Ovary (tissue), 9 donors: Measurements from ENCODE around the gene TPK1. TPM values are rescaled to one million over a fixed set of nuclear protein-coding genes. Genes with fewer than 3 reads are reported as not detected.

ENCODE experiments used
- DNase-seq, 5 donors: peaks; one replicate each; pipeline ENCODE4 v3.0.0-alpha.2; 2019 to 2020
- H3K27ac ChIP-seq, 2 donors: fragments of 200-600 bp; one replicate each; pipeline versions ENCODE4 v1.5.1 to v1.8.0; 2019 to 2022
- H3K27me3 ChIP-seq: fragments of 200-600 bp; one replicate; pipeline ENCODE4 v1.8.0; 2022
- H3K36me3 ChIP-seq: fragments of 200-600 bp; sonication (generic); one replicate; pipeline ENCODE4 v1.5.1; 2019
- H3K4me1 ChIP-seq: one replicate; pipeline ENCODE4 v1.8.1; 2013; ENCODE audit warnings: mild to moderate bottlenecking, moderate library complexity; ENCODE audit not compliant: insufficient read depth
- H3K4me3 ChIP-seq: fragments of 200-600 bp; sonication (generic); one replicate; pipeline ENCODE4 v1.5.1; 2017
- H3K9me3 ChIP-seq, 2 donors: fragments of 200-600 bp in 1 of 2; sonication (generic) in 1 of 2; one replicate each; pipeline versions ENCODE4 v1.5.1 to v1.8.1; 2013 to 2019; ENCODE audit warnings: mild to moderate bottlenecking in 1 of 2, moderate library complexity in 1 of 2
- EP300 ChIP-seq: sonication (generic); formaldehyde crosslinking; IDR thresholded peaks from one replicate; pipeline ENCODE4 v1.6.1; 2017; ENCODE audit warnings: antibody characterized with exemption
- POLR2A ChIP-seq: fragments of 450-650 bp; IDR thresholded peaks from one replicate; pipeline ENCODE4 v1.6.1; 2017; ENCODE audit warnings: antibody characterized with exemption, mild to moderate bottlenecking, moderate library complexity
- WGBS, 3 donors: extraction: QIAGEN DNeasy Blood & Tissue Kit in 1 of 3; methylation state at CpG; one replicate each; pipeline versions ENCODE4 v1.1.5 to v1.1.7; 2013 to 2017; 5-methylcytosine and 5-hydroxymethylcytosine counted together
- intact Hi-C, 4 donors: fragments of 100-400 bp; cut with DNase I; formaldehyde crosslinking; loops; one replicate each; pipeline versions ENCODE4 v1.11.0 to v1.15.1; 2022 to 2023
- polyA plus RNA-seq, 2 donors: library from polyadenylated mRNA; stranded (reverse); fragments of 200-250 nt in 1 of 2; fragments of 350-450 nt in 1 of 2; fragmentation: Illumina TruSeq in 1 of 2; extraction: RNeasy Lipid Tissue Mini Kit (QIAGEN cat#74804) in 1 of 2; gene quantifications; one replicate each; pipeline ENCODE4 v1.2.3, GENCODE V29; 2013 to 2014
- total RNA-seq, 7 donors: library from RNA; depleted of rRNA in 2 of 7; stranded (reverse); fragments of >200 nt in 2 of 7; fragmentation: NEBNext Ultra II Directional in 3 of 7; extraction: Animal tissue kit (Norgen Biotek cat#: 25700) in 3 of 7; gene quantifications; one replicate each; pipeline versions ENCODE4 v1.1.0 to v1.2.4, GENCODE V29; 2016 to 2023
- TF ChIP-seq, protein P1 (sequence below), 3 donors: fragments of 450-650 bp in 2 of 3; fragments of 200-600 bp in 1 of 3; IDR thresholded peaks; one replicate each; pipeline versions ENCODE4 v1.5.1 to v1.8.0; 2016 to 2022; ENCODE audit warnings: antibody characterized with exemption in 3 of 3, mild to moderate bottlenecking in 1 of 3
- donor health status: DM: no; HTN: no; CAD: no; lungs with moderate emphysema.
- donor health status: DM: no; HTN: no; CAD: no.
- donor health status: Bipolar disorder and iron deficiency.
- donor health status: DM: yes; HTN: yes; CAD: no.
- donor health status: DM: no; HTN: no; CAD: no.
- donor health status: DM: yes; HTN: yes; CAD: no.

Gene TPK1
- total and polyA plus RNA-seq, 9 donors: 3.2 to 13.1 (median 4.6) TPM

DNA sequence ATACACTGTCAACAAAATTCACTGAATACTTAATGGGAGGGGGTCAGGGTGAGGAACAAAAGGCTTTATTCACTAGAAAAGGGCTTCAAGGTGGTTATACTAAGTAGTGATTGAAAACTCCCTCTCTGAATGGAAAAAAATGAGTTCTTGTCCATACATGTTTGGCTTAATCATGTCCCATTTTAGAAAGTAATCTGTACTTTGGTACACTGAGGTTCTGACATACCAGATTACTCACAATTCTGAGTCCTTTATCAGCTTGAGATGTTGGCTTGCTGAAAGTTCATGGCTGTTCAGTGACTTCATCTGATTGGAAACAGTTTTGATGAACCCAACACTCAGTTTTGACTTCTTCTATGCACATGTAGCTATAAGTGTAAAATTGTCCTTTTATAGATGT lies 419.5 kb downstream of the TPK1 start:
- H3K27ac ChIP-seq: no peak overlapping the region
- H3K27me3 ChIP-seq: no peaks in the 10 kb centered on the region
- H3K36me3 ChIP-seq: no peaks in the 10 kb centered on the region
- H3K4me3 ChIP-seq: no peak overlapping the region
- intact Hi-C loops: no loop called here
- H3K9me3 ChIP-seq: no peaks in the 10 kb centered on the region
- TF ChIP-seq EP300 (no peak), POLR2A (no peak)
- TF ChIP-seq, protein P1, sequence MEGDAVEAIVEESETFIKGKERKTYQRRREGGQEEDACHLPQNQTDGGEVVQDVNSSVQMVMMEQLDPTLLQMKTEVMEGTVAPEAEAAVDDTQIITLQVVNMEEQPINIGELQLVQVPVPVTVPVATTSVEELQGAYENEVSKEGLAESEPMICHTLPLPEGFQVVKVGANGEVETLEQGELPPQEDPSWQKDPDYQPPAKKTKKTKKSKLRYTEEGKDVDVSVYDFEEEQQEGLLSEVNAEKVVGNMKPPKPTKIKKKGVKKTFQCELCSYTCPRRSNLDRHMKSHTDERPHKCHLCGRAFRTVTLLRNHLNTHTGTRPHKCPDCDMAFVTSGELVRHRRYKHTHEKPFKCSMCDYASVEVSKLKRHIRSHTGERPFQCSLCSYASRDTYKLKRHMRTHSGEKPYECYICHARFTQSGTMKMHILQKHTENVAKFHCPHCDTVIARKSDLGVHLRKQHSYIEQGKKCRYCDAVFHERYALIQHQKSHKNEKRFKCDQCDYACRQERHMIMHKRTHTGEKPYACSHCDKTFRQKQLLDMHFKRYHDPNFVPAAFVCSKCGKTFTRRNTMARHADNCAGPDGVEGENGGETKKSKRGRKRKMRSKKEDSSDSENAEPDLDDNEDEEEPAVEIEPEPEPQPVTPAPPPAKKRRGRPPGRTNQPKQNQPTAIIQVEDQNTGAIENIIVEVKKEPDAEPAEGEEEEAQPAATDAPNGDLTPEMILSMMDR (IDR thresholded peaks at IDR 0.05): no peak
- DNase-seq: no peak
- no peaks in the 10 kb centered on the region for H3K4me1 ChIP-seq

DNA sequence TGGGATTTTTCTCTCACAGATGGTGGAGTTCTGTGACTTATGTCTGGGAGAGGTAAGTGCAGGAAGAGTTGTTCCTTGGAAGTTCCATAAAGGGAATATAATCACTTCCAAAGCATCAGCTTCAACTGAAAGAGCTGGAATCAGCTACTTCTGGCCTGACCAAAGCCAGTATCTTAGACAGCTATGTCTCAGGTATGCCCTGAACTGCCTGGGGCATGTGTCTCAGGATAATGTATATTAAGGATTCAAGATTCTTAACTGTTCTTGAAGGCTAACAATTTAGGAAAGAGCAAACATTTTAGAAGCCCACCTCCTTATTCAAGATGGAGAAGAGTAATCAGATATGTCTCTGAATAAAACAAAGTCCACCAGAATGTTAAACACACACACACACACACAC lies 420.0 kb downstream of the TPK1 start:
- TF ChIP-seq POLR2A (no peak), EP300 (no peak)
- TF ChIP-seq, protein P1 (IDR thresholded peaks at IDR 0.05): no peak
- Histone ChIP-seq H3K9me3 (no peaks in the 10 kb centered on the region), H3K27ac (no peak overlapping the region), H3K4me3 (no peak overlapping the region), H3K4me1 (no peaks in the 10 kb centered on the region), H3K27me3 (no peaks in the 10 kb centered on the region), H3K36me3 (no peaks in the 10 kb centered on the region)
- intact Hi-C loops: no loop called here
- DNase-seq: no peak

DNA sequence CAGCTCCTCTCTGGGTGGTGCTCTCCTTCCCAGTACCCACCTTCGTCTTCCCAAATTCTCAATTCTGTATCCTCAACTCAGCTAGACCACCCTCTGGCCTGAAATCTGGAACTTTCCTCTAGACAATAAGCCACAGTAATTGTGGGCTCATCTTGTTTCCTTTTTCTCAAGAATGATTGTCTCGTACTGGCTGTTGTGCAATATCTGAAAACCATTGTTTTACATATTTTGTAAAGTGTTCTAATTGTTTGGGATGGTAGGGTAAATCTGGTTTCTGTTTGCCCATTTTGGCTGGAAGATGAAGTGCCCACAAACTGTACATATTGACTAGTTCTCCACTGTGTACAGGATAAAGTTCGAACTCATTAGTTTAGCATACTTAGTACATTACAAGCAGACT lies 421.0 kb downstream of the TPK1 start:
- H3K4me3 ChIP-seq: no peak overlapping the region
- H3K36me3 ChIP-seq: no peaks in the 10 kb centered on the region
- TF ChIP-seq EP300 (no peak), POLR2A (no peak)
- TF ChIP-seq, protein P1 (IDR thresholded peaks at IDR 0.05): no peak
- DNase-seq: no peak
- intact Hi-C loops: no loop called here
- H3K27me3 ChIP-seq: no peaks in the 10 kb centered on the region
- H3K27ac ChIP-seq: no peak overlapping the region
- H3K9me3 ChIP-seq: no peaks in the 10 kb centered on the region
- WGBS, 3 donors: 47 to 85% (median 76%) methylated on average over 3 of the region's 3 CpGs
- no peaks in the 10 kb centered on the region for H3K4me1 ChIP-seq

DNA sequence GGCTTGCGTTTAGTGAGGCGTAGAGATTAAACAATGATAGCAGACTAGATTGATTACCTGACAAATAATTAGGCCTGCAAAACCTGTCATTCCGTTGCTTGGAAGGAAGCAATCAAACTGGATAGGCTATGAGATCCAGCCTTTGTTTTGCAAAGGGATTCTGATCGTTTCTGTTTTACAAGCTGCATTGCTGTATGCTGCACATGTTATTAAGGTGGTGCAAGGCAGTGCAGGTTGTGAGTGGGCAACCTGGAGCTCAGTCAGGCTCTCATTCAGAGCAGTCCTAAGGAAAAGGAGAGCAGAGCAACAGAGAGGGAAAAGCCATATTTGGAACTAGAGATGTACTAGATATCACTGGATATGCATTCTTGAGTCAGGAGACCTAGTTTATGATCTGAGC lies 425.4 kb downstream of the TPK1 start:
- no peak for DNase-seq
- Histone ChIP-seq H3K27ac (no peak overlapping the region), H3K27me3 (no peaks in the 10 kb centered on the region), H3K36me3 (no peaks in the 10 kb centered on the region), H3K4me1 (no peaks in the 10 kb centered on the region), H3K9me3 (no peaks in the 10 kb centered on the region), H3K4me3 (no peak overlapping the region)
- 38 to 57% (median 54%) methylated on average over 4 of the region's 4 CpGs for WGBS, 3 donors
- intact Hi-C loops: no loop called here
- TF ChIP-seq EP300 (no peak), POLR2A (no peak)
- TF ChIP-seq, protein P1 (IDR thresholded peaks at IDR 0.05): no peak

DNA sequence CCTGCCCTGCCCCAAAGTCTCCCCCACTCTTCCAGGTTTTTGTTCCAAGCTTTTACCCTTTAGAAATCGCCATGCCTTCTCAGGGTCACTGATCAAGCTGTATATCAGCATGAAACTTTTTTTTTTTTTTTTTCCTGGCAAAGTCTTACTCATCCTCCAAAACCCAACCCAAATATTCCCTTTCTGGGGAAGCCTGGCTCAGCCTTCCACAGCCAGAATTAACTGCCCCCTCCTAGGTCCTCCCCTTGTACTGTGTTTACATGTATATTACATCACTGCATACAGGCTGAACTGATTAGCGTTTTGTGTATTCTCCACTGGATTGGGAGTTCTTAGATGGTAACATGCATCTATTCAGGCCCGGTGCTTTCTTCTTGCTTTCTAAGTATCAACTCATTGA lies 427.7 kb downstream of the TPK1 start:
- H3K4me3 ChIP-seq: no peak overlapping the region
- no peaks in the 10 kb centered on the region for H3K36me3 ChIP-seq
- TF ChIP-seq EP300: no peak
- no peak for TF ChIP-seq POLR2A
- TF ChIP-seq, protein P1 (IDR thresholded peaks at IDR 0.05): no peak
- no peaks in the 10 kb centered on the region for H3K9me3 ChIP-seq
- no peak for DNase-seq
- no peaks in the 10 kb centered on the region for H3K27me3 ChIP-seq
- intact Hi-C loops: no loop called here
- no peak overlapping the region for H3K27ac ChIP-seq
- WGBS, 3 donors: 47 to 48% (median 48%) methylated on average over 3 of the region's 3 CpGs
- peaks cover 1% of the 10 kb centered on the region for H3K4me1 ChIP-seq
